Endothelial cell of umbilical vein (primary cell): Measurements from ENCODE around the gene RUNX2. TPM values are rescaled to one million over a fixed set of nuclear protein-coding genes. Genes with fewer than 3 reads are reported as not detected.

Experiments used
- BruUV-seq: library from RNA; stranded (reverse); fragments of 400-500 nt; replicated peaks from 2 replicates; lab custom pipeline; 2021; lab: Mats Ljungman, UMichigan
- CTCF ChIA-PET: fragments of 300-600, 350-600 bp; sonication (Branson Sonifier 250); formaldehyde crosslinking; loops from one replicate; lab custom pipeline; 2021; ENCODE audit warnings: antibody characterized with exemption, inconsistent platforms; lab: Charles Lee
- POLR2A ChIA-PET: fragments of 300-600, 350-600 bp; sonication (Branson Sonifier 250); formaldehyde crosslinking; loops from one replicate; lab custom pipeline; 2021; ENCODE audit warnings: antibody characterized with exemption, inconsistent platforms; lab: Charles Lee
- DNase-seq: peaks from one replicate; pipeline ENCODE4 v3.0.0-alpha.2; 2011; ENCODE audit warnings: low read depth, low spot score
- FAIRE-seq: peaks from 2 replicates; lab custom pipeline; 2011; peaks lifted over from hg19 to GRCh38; lab: Jason Lieb, UNC
- H2AFZ ChIP-seq: 2 replicates; pipeline ENCODE4 v1.6.0; 2012; ENCODE audit warnings: low read depth, low read length, control low read depth, inconsistent platforms
- H3K27ac ChIP-seq: 2 replicates; pipeline ENCODE4 v1.5.1; 2011; ENCODE audit warnings: low read depth, mild to moderate bottlenecking, control low read depth, low read length, moderate library complexity; ENCODE audit not compliant: insufficient read depth
- H3K27me3 ChIP-seq, 2 experiments: 2 replicates each; pipeline versions ENCODE4 v1.6.0 to v1.6.1; 2011; ENCODE audit warnings: low read length in 2 of 2, mixed read lengths in 1 of 2; ENCODE audit not compliant: control insufficient read depth in 2 of 2, insufficient read depth in 2 of 2
- H3K36me3 ChIP-seq, 2 experiments: 2 replicates in 1 of 2; 3 replicates in 1 of 2; pipeline ENCODE4 v1.5.1; 2011; ENCODE audit warnings: low read length in 2 of 2, mild to moderate bottlenecking in 1 of 2, moderate library complexity in 1 of 2; ENCODE audit not compliant: control insufficient read depth in 2 of 2, insufficient read depth in 2 of 2; ENCODE audit errors: extremely low read depth in 1 of 2
- H3K4me1 ChIP-seq: 3 replicates; pipeline ENCODE4 v1.5.1; 2011; ENCODE audit warnings: mild to moderate bottlenecking, low read length; ENCODE audit not compliant: control insufficient read depth, insufficient read depth; ENCODE audit errors: extremely low read depth
- H3K4me2 ChIP-seq: 2 replicates; pipeline ENCODE4 v1.6.1; 2011; ENCODE audit warnings: low read length, control low read depth, mixed read lengths; ENCODE audit not compliant: insufficient read depth
- H3K4me3 ChIP-seq, 3 experiments: fragments of 200-600 bp in 1 of 3; sonication (generic), shearing (Covaris generic) in 1 of 3; replicated peaks in 1 of 3; 2 replicates each; pipeline ENCODE4 v1.5.1; 2011 to 2016; ENCODE audit warnings: control low read depth in 3 of 3, low read length in 3 of 3, mild to moderate bottlenecking in 2 of 3, inconsistent platforms in 1 of 3, low read depth in 1 of 3, moderate library complexity in 1 of 3; ENCODE audit not compliant: insufficient read depth in 1 of 3
- H3K79me2 ChIP-seq: 2 replicates; pipeline ENCODE4 v1.6.0; 2012; ENCODE audit warnings: low read length, inconsistent platforms; ENCODE audit not compliant: control insufficient read depth, insufficient read depth
- H3K9ac ChIP-seq: replicated peaks from 2 replicates; pipeline ENCODE3; 2011; ENCODE audit warnings: low read length, control low read depth; ENCODE audit not compliant: insufficient read depth; ENCODE audit errors: extremely low read depth
- H3K9me1 ChIP-seq: replicated peaks from 3 replicates; pipeline ENCODE4 v1.6.0; 2011; ENCODE audit warnings: mild to moderate bottlenecking, low read length; ENCODE audit not compliant: control insufficient read depth, insufficient read depth; ENCODE audit errors: extremely low read depth
- H3K9me3 ChIP-seq: replicated peaks from 2 replicates; pipeline ENCODE4 v1.5.1; 2012; ENCODE audit warnings: low read length, inconsistent platforms; ENCODE audit not compliant: control insufficient read depth, insufficient read depth
- H4K20me1 ChIP-seq: replicated peaks from 2 replicates; pipeline ENCODE3; 2011; ENCODE audit warnings: mild to moderate bottlenecking, low read length; ENCODE audit not compliant: control insufficient read depth, insufficient read depth; ENCODE audit errors: extremely low read depth
- EZH2 ChIP-seq: IDR thresholded peaks from 2 replicates; pipeline ENCODE4 v1.6.1; 2012; ENCODE audit warnings: borderline replicate concordance, low read depth, mild to moderate bottlenecking, moderate library complexity, low read length, inconsistent platforms; ENCODE audit not compliant: severe bottlenecking
- FOS ChIP-seq: IDR thresholded peaks from 2 replicates; pipeline ENCODE4 v1.6.1; 2011; ENCODE audit warnings: mild to moderate bottlenecking, low read length, moderate library complexity, borderline replicate concordance; ENCODE audit not compliant: insufficient read depth
- POLR2A ChIP-seq: IDR thresholded peaks from 2 replicates; pipeline ENCODE4 v1.6.1; 2012; ENCODE audit warnings: low read depth, mild to moderate bottlenecking, control low read depth, low read length
- POLR2AphosphoS5 ChIP-seq: IDR thresholded peaks from 2 replicates; pipeline ENCODE4 v1.6.1; 2012; ENCODE audit warnings: low read depth, mild to moderate bottlenecking, control low read depth, low read length, moderate library complexity; ENCODE audit not compliant: insufficient read depth
- dilution Hi-C: fragments of 300-500 bp; cut with MboI; formaldehyde crosslinking; loops from one replicate; pipeline ENCODE4 v1.15.0; 2019; ENCODE audit warnings: low sequenced_read_pairs; ENCODE audit not compliant: extremely low pct_ligation_motif_present
- intact Hi-C: fragments of 100-400 bp; cut with micrococcal nuclease; formaldehyde crosslinking; loops from one replicate; pipeline ENCODE4 v1.10.0; 2022
- polyA plus RNA-seq, 4 experiments: library from polyadenylated mRNA; depleted of rRNA in 3 of 4; stranded (reverse) in 3 of 4; unstranded in 1 of 4; fragments of >200 nt; gene quantifications; 2 replicates each; pipeline versions ENCODE4 v1.2.1 to v1.2.3, GENCODE V29; 2011 to 2012; ENCODE audit warnings: missing spikeins in 1 of 4
- total RNA-seq: library from RNA; stranded (reverse); gene quantifications from 2 replicates; pipeline ENCODE4 v1.2.3, GENCODE V29; 2021
- TF ChIP-seq, protein P1 (sequence below), 2 donors: IDR thresholded peaks; 1 replicate in 1 of 2; 2 replicates in 1 of 2; pipeline ENCODE4 v1.5.1; 2011; ENCODE audit warnings: low read length in 2 of 2, mild to moderate bottlenecking in 2 of 2, moderate library complexity in 2 of 2, control low read depth in 1 of 2, inconsistent platforms in 1 of 2, low read depth in 1 of 2; ENCODE audit not compliant: insufficient read depth in 1 of 2; ENCODE audit errors: extremely low read depth in 1 of 2
- TF ChIP-seq, protein P2 (sequence below): IDR thresholded peaks from 2 replicates; pipeline ENCODE4 v1.6.1; 2011; ENCODE audit not compliant: insufficient read depth, insufficient read length

Gene RUNX2
- total and polyA plus RNA-seq, 2 donors (not counting 3 experiments of a cell fraction or from before 2014, with no cell fraction given) = 0.06 TPM; not detected in 1

DNA sequence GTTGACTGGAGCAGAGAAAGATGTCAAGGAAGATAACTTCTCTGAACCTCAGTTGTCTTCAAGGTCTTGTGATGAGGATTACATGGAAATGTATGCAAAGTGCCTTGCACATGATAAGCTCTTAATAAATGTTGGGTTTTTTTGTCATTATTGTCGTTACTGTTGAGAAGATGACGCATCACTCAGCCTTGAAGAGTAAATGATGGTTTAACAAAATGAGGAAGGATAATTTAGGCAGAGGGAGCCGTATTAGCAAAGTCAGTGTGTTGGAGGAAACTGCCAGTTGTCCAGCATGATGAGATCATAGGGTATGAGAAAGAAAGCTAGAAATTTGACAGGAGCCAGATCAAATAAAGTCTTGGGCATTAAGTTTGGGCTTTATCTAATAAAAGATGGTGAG is 58.4 kb downstream of the RUNX2 start:
- dilution Hi-C loops (no loop called here), intact Hi-C loops (no loop called here)
- DNase-seq (no peak), FAIRE-seq (no peak)
- Histone ChIP-seq H3K4me2 (no peak overlapping the region), H3K9me1 (no peaks in the 10 kb centered on the region), H4K20me1 (no peaks in the 10 kb centered on the region), H3K27ac (no peak overlapping the region), H3K4me3 (no peak overlapping the region), H3K36me3 (no peaks in the 10 kb centered on the region), H3K27me3 (peaks cover 4 to 9% of the 10 kb centered on the region in 2 experiments), H3K9ac (no peak overlapping the region), H3K4me1 (no peaks in the 10 kb centered on the region), H3K79me2 (no peaks in the 10 kb centered on the region), H3K9me3 (no peaks in the 10 kb centered on the region), H2AFZ (no peak overlapping the region)
- no TSS peak for BruUV-seq
- TF ChIP-seq, protein P1, sequence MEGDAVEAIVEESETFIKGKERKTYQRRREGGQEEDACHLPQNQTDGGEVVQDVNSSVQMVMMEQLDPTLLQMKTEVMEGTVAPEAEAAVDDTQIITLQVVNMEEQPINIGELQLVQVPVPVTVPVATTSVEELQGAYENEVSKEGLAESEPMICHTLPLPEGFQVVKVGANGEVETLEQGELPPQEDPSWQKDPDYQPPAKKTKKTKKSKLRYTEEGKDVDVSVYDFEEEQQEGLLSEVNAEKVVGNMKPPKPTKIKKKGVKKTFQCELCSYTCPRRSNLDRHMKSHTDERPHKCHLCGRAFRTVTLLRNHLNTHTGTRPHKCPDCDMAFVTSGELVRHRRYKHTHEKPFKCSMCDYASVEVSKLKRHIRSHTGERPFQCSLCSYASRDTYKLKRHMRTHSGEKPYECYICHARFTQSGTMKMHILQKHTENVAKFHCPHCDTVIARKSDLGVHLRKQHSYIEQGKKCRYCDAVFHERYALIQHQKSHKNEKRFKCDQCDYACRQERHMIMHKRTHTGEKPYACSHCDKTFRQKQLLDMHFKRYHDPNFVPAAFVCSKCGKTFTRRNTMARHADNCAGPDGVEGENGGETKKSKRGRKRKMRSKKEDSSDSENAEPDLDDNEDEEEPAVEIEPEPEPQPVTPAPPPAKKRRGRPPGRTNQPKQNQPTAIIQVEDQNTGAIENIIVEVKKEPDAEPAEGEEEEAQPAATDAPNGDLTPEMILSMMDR (IDR thresholded peaks at IDR 0.05; ENCODE audit: extremely low read depth in 1 of 2, insufficient read depth in 1 of 2, low read depth in 1 of 2, low read length in 2 of 2) = no peak
- no peak for TF ChIP-seq POLR2AphosphoS5
- no peak for TF ChIP-seq EZH2
- TF ChIP-seq, protein P2, sequence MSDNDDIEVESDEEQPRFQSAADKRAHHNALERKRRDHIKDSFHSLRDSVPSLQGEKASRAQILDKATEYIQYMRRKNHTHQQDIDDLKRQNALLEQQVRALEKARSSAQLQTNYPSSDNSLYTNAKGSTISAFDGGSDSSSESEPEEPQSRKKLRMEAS = no peak
- no peak for TF ChIP-seq POLR2A
- POLR2A ChIA-PET = no interaction called here
- CTCF ChIA-PET = interaction anchor here (1.9 kb wide), 1 partner anchor 328 kb away, joined by 5 read pairs; no protein-coding TSS in a partner anchor

DNA sequence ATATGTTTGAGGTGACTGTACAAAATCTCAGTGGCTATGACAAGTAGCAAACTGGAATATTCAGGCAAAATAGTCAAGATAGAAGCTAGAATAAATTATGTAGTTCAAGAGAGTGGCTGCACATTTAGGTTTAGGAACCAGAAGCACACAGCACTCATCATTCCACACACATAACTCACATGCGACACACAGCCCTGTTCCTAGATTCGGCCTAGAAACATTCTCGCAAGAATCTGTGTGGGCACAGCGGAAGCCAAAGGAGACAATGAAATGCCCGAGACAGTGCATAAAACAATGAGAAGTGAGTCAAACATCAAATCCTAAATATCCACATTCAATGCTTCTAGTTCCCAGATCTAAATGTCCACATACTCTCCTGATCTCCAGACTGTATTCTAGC is 59.1 kb downstream of the RUNX2 start:
- H3K4me3 ChIP-seq = no peak overlapping the region
- H3K36me3 ChIP-seq = no peaks in the 10 kb centered on the region
- no peak overlapping the region for H3K4me2 ChIP-seq
- H3K9me1 ChIP-seq = no peaks in the 10 kb centered on the region
- no peaks in the 10 kb centered on the region for H4K20me1 ChIP-seq
- peaks cover 4 to 9% of the 10 kb centered on the region in 2 experiments for H3K27me3 ChIP-seq
- no peaks in the 10 kb centered on the region for H3K9me3 ChIP-seq
- H3K27ac ChIP-seq = no peak overlapping the region
- intact Hi-C loops = no loop called here
- TF ChIP-seq, protein P1 (IDR thresholded peaks at IDR 0.05; ENCODE audit: extremely low read depth in 1 of 2, insufficient read depth in 1 of 2, low read depth in 1 of 2, low read length in 2 of 2) = no peak
- TF ChIP-seq, protein P2 = no peak
- TF ChIP-seq FOS (no peak), POLR2AphosphoS5 (no peak)
- ChIA-PET CTCF (interaction anchor here (1.9 kb wide), 1 partner anchor 328 kb away, joined by 5 read pairs; no protein-coding TSS in a partner anchor), POLR2A (no interaction called here)
- H3K79me2 ChIP-seq = no peaks in the 10 kb centered on the region
- no peak for DNase-seq
- H3K9ac ChIP-seq = no peak overlapping the region
- FAIRE-seq = no peak
- dilution Hi-C loops = no loop called here
- no peaks in the 10 kb centered on the region for H3K4me1 ChIP-seq
- no peak overlapping the region for H2AFZ ChIP-seq
- no TSS peak for BruUV-seq
